K562 (cell line): ENCODE measurements around the gene PTPRG. TPM values are rescaled to one million over a fixed set of nuclear protein-coding genes. Genes with fewer than 3 reads are reported as not detected.

Source experiments
- FOXM1 ChIP-seq, 2 experiments: fragments of 450-650 bp in 1 of 2; sonication (generic) in 1 of 2; formaldehyde crosslinking in 1 of 2; IDR thresholded peaks; 2 replicates each; pipeline versions ENCODE4 v1.6.1 to v1.9.0; 2017 to 2022; ENCODE audit warnings: low read depth in 2 of 2, mild to moderate bottlenecking in 2 of 2, missing genetic modification reagents in 1 of 2, moderate library complexity in 1 of 2
- NCOA4 ChIP-seq: fragments of 450-650 bp; IDR thresholded peaks from 2 replicates; pipeline ENCODE4 v1.6.1; 2018; ENCODE audit warnings: mild to moderate bottlenecking; ENCODE audit not compliant: partially characterized antibody
- ZFPM2 ChIP-seq: fragments of 250-450 bp; sonication (Bioruptor Pico); IDR thresholded peaks from 2 replicates; pipeline ENCODE4 v1.5.1; 2022; ENCODE audit warnings: mild to moderate bottlenecking
- polyA plus RNA-seq, 8 experiments: library from polyadenylated mRNA; depleted of rRNA in 4 of 8; stranded (reverse) in 5 of 8; unstranded in 3 of 8; fragments of >200 nt; fragmentation: Nextera tagmentation in 2 of 8; fragmentation: Illumina TruSeq in 1 of 8; extraction: Ambion mirVana in 2 of 8; extraction: Trizol in 1 of 8; gene quantifications; 2 replicates each; pipeline versions ENCODE4 v1.2.1 to v1.2.3, GENCODE V29; 2011 to 2014; ENCODE audit warnings: inconsistent platforms in 1 of 8, missing spikeins in 1 of 8
- total RNA-seq, 7 experiments: library from RNA; depleted of rRNA in 6 of 7; stranded (reverse); fragments of >200 nt in 6 of 7; fragmentation: Illumina TruSeq in 2 of 7; extraction: Trizol in 2 of 7; gene quantifications; 2 replicates each; pipeline versions ENCODE4 v1.2.1 to v1.2.3, GENCODE V29; 2011 to 2021; ENCODE audit warnings: low replicate concordance in 1 of 7
- TF ChIP-seq, protein P1 (sequence below), 2 experiments: fragments of 450-650 bp; formaldehyde crosslinking in 1 of 2; IDR thresholded peaks; 2 replicates each; pipeline versions ENCODE4 v1.4.0 to v1.6.1; 2014 to 2020; ENCODE audit warnings: mild to moderate bottlenecking in 2 of 2, borderline replicate concordance in 1 of 2, low read depth in 1 of 2
- TF ChIP-seq, protein P2 (sequence below): fragments of 250-450 bp; sonication (Bioruptor Pico); IDR thresholded peaks from 2 replicates; pipeline ENCODE4 v1.4.0; 2020; ENCODE audit warnings: borderline replicate concordance

Gene PTPRG
- total and polyA plus RNA-seq, 9 of the 15 experiments (the other 6 are each of a cell fraction or from before 2014, with no cell fraction given) = 0.16 TPM; not detected in 8

DNA sequence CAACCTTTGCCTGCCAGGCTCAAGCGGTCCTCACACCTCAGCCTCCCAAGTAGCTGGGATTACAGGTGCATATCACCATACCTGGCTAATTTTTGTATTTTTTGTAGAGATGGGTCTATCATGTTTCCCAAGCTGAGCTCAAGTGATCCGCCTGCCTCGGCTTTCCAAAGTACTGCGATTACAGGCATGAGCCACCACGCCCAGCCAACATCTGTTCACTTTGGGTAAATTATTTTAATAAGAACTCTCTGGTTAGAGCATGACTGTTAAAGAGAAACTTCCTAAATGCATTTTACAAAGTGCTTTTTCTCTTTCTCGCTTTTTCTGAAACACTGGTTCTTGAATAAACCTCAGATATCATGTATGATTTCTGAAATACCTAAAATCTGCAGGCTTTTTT is 172.5 kb downstream of the PTPRG start (continued):
- TF ChIP-seq, protein P1, sequence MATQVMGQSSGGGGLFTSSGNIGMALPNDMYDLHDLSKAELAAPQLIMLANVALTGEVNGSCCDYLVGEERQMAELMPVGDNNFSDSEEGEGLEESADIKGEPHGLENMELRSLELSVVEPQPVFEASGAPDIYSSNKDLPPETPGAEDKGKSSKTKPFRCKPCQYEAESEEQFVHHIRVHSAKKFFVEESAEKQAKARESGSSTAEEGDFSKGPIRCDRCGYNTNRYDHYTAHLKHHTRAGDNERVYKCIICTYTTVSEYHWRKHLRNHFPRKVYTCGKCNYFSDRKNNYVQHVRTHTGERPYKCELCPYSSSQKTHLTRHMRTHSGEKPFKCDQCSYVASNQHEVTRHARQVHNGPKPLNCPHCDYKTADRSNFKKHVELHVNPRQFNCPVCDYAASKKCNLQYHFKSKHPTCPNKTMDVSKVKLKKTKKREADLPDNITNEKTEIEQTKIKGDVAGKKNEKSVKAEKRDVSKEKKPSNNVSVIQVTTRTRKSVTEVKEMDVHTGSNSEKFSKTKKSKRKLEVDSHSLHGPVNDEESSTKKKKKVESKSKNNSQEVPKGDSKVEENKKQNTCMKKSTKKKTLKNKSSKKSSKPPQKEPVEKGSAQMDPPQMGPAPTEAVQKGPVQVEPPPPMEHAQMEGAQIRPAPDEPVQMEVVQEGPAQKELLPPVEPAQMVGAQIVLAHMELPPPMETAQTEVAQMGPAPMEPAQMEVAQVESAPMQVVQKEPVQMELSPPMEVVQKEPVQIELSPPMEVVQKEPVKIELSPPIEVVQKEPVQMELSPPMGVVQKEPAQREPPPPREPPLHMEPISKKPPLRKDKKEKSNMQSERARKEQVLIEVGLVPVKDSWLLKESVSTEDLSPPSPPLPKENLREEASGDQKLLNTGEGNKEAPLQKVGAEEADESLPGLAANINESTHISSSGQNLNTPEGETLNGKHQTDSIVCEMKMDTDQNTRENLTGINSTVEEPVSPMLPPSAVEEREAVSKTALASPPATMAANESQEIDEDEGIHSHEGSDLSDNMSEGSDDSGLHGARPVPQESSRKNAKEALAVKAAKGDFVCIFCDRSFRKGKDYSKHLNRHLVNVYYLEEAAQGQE (IDR thresholded peaks at IDR 0.05; ENCODE audit: borderline replicate concordance) = no peak
- TF ChIP-seq, protein P1 (CRISPR knock-in tag; IDR thresholded peaks at IDR 0.05; ENCODE audit: low read depth) = no peak
- TF ChIP-seq NCOA4 (no peak), ZFPM2 (CRISPR knock-in tag) (no peak), FOXM1 (IDR thresholded peaks at IDR 0.05; ENCODE audit: low read depth) (no peak), FOXM1 (CRISPR knock-in tag; IDR thresholded peaks at IDR 0.05; ENCODE audit: low read depth) (no peak)
- TF ChIP-seq, protein P2, sequence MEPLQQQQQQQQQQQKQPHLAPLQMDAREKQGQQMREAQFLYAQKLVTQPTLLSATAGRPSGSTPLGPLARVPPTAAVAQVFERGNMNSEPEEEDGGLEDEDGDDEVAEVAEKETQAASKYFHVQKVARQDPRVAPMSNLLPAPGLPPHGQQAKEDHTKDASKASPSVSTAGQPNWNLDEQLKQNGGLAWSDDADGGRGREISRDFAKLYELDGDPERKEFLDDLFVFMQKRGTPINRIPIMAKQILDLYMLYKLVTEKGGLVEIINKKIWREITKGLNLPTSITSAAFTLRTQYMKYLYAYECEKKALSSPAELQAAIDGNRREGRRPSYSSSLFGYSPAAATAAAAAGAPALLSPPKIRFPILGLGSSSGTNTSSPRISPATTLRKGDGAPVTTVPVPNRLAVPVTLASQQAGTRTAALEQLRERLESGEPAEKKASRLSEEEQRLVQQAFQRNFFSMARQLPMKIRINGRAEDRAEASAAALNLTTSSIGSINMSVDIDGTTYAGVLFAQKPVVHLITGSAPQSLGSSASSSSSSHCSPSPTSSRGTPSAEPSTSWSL (CRISPR knock-in tag) = no peak
- TF ChIP-seq, all 486 proteins: peak for 0
